Cerebellar nuclear complex (tissue), 1 donor: ENCODE results near the gene CHAMP1.
"Not testable (repeated sequence)": the region's sequence is repeated elsewhere in the genome, so short reads cannot be mapped to it uniquely, and the experiment has no call there.

Source experiments
- DNase-seq, 2 experiments: peaks; one replicate each; lab custom pipeline; 2025; lab: John Stamatoyannopoulos, UW

Gene CHAMP1

GRCh38 chr13:114334305-114335053, 20.2 kb downstream of the CHAMP1 start:
- no peak for DNase-seq

GRCh38 chr13:114336457-114336856, 22.2 kb downstream of the CHAMP1 start:
- not testable (repeated sequence) for DNase-seq

- no peak for DNase-seq
Observed at GRCh38 chr13:114338959-114339358, 24.7 kb downstream of the CHAMP1 start.

- DNase-seq, result no peak
Observed at GRCh38 chr13:114339857-114340534, 25.7 kb downstream of the CHAMP1 start.

- no peak for DNase-seq
Observed at GRCh38 chr13:114341003-114341777, 26.9 kb downstream of the CHAMP1 start.

GRCh38 chr13:114347256-114347655, 33.0 kb downstream of the CHAMP1 start:
- DNase-seq, result not testable (repeated sequence)

GRCh38 chr13:114352763-114353162, 38.5 kb downstream of the CHAMP1 start:
- not testable (repeated sequence) for DNase-seq

GRCh38 chr13:114353382-114353781, 39.1 kb downstream of the CHAMP1 start:
- DNase-seq, result not testable (repeated sequence)
